Measurements from ENCODE around the gene DYNLT1.

DNA sequence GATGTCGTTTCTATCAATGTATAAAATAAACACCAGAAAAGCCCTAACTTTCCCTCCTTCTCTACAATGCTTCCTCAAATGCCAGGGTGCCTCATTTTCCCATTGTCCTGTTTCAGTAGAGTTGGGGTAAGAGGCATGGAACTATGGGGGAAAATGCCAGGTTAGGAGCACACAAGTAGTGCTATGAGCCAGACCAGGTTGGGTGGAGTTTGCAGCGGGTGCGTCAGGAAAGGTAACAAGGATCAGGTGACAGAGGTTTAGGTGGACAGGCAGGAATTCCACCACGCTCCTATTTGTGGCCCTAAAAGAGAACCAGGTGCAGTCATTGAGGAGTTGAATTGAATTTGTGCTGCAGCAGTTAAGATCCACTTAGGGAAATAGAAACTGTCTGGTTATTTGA, 41.8 kb upstream of the DYNLT1 start:
- TF ChIP-seq, protein P1, sequence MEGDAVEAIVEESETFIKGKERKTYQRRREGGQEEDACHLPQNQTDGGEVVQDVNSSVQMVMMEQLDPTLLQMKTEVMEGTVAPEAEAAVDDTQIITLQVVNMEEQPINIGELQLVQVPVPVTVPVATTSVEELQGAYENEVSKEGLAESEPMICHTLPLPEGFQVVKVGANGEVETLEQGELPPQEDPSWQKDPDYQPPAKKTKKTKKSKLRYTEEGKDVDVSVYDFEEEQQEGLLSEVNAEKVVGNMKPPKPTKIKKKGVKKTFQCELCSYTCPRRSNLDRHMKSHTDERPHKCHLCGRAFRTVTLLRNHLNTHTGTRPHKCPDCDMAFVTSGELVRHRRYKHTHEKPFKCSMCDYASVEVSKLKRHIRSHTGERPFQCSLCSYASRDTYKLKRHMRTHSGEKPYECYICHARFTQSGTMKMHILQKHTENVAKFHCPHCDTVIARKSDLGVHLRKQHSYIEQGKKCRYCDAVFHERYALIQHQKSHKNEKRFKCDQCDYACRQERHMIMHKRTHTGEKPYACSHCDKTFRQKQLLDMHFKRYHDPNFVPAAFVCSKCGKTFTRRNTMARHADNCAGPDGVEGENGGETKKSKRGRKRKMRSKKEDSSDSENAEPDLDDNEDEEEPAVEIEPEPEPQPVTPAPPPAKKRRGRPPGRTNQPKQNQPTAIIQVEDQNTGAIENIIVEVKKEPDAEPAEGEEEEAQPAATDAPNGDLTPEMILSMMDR (conservative IDR thresholded peaks at IDR 0.05; ENCODE audit: low read length), result no peak
- TF ChIP-seq EZH2phosphoT487 (IDR thresholded peaks at IDR 0.05; ENCODE audit: borderline replicate concordance), result no peak

Measured in Loucy (cell line).